ENCODE measurements around the gene BORCS6. TPM values are rescaled to one million over a fixed set of nuclear protein-coding genes. Genes with fewer than 3 reads are reported as not detected.

BORCS6 gene
- total RNA-seq, 1 donor from 2014 or later = 0.71 TPM

GRCh38 chr17:8151641-8152111, 38.3 kb downstream of the BORCS6 start:
- no peak overlapping the region for H3K4me3 Mint-ChIP-seq
- Histone ChIP-seq H3K4me3 (peak overlapping the region; percentile 69), H3K27ac (no peak overlapping the region), H3K9me3 (ENCODE audit: low read depth) (no peaks in the 10 kb centered on the region), H3K79me2 (ENCODE audit: low read depth) (no peaks in the 10 kb centered on the region), H2AFZ (replicated peaks) (no peak overlapping the region), H3K4me1 (peaks cover 18% of the 10 kb centered on the region), H3F3A (ENCODE audit: low read depth) (peaks cover 42% of the 10 kb centered on the region), H3K9ac (peak overlapping the region; percentile 18), H3K36me3 (no peaks in the 10 kb centered on the region), H3K4me2 (peak overlapping the region; percentile 92), H3K27me3 (no peaks in the 10 kb centered on the region), H4K20me1 (ENCODE audit: low read depth) (peaks cover 18% of the 10 kb centered on the region)
- H3K27ac Mint-ChIP-seq = peak overlapping the region; percentile 96
- no peaks in the 10 kb centered on the region for H3K9me3 Mint-ChIP-seq
- TF ChIP-seq EZH2phosphoT487 (IDR thresholded peaks at IDR 0.05) (no peak), EZH2 (IDR thresholded peaks at IDR 0.05) (no peak)
- TF ChIP-seq, protein P1, sequence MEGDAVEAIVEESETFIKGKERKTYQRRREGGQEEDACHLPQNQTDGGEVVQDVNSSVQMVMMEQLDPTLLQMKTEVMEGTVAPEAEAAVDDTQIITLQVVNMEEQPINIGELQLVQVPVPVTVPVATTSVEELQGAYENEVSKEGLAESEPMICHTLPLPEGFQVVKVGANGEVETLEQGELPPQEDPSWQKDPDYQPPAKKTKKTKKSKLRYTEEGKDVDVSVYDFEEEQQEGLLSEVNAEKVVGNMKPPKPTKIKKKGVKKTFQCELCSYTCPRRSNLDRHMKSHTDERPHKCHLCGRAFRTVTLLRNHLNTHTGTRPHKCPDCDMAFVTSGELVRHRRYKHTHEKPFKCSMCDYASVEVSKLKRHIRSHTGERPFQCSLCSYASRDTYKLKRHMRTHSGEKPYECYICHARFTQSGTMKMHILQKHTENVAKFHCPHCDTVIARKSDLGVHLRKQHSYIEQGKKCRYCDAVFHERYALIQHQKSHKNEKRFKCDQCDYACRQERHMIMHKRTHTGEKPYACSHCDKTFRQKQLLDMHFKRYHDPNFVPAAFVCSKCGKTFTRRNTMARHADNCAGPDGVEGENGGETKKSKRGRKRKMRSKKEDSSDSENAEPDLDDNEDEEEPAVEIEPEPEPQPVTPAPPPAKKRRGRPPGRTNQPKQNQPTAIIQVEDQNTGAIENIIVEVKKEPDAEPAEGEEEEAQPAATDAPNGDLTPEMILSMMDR (IDR thresholded peaks at IDR 0.05) = no peak
- peaks cover 21% of the 10 kb centered on the region for H3K4me1 Mint-ChIP-seq
- peaks cover 3% of the 10 kb centered on the region for H3K36me3 Mint-ChIP-seq
- DNase-seq (ENCODE audit: low spot score) = peak; percentile 66
- H3K27me3 Mint-ChIP-seq (ENCODE audit: insufficient read depth, low read depth) = peaks cover 13% of the 10 kb centered on the region

GRCh38 chr17:8151120-8151640, 38.8 kb downstream of the BORCS6 start:
- H4K20me1 ChIP-seq (ENCODE audit: low read depth) = peaks cover 18% of the 10 kb centered on the region
- peak overlapping the region; percentile 92 for H3K4me2 ChIP-seq
- peak overlapping the region; percentile 18 for H3K9ac ChIP-seq
- no peaks in the 10 kb centered on the region for H3K27me3 ChIP-seq
- peak overlapping the region; percentile 69 for H3K4me3 ChIP-seq
- H3K27ac ChIP-seq = no peak overlapping the region
- Mint-ChIP-seq H3K4me3 (no peak overlapping the region), H3K36me3 (peaks cover 7% of the 10 kb centered on the region), H3K27me3 (ENCODE audit: insufficient read depth, low read depth) (peaks cover 16% of the 10 kb centered on the region), H3K9me3 (no peaks in the 10 kb centered on the region), H3K27ac (peak overlapping the region; percentile 96), H3K4me1 (peaks cover 21% of the 10 kb centered on the region)
- H3K4me1 ChIP-seq = peaks cover 18% of the 10 kb centered on the region
- TF ChIP-seq EZH2 (IDR thresholded peaks at IDR 0.05) = no peak
- H3K36me3 ChIP-seq = no peaks in the 10 kb centered on the region
- DNase-seq (ENCODE audit: low spot score) = peak; percentile 86
- no peaks in the 10 kb centered on the region for H3K79me2 ChIP-seq (ENCODE audit: low read depth)
- H3K9me3 ChIP-seq (ENCODE audit: low read depth) = no peaks in the 10 kb centered on the region
- no peak overlapping the region for H2AFZ ChIP-seq (replicated peaks)
- peaks cover 41% of the 10 kb centered on the region for H3F3A ChIP-seq (ENCODE audit: low read depth)

GRCh38 chr17:8150194-8151119, 39.5 kb downstream of the BORCS6 start:
- Histone ChIP-seq H3K36me3 (no peaks in the 10 kb centered on the region), H3K79me2 (ENCODE audit: low read depth) (no peaks in the 10 kb centered on the region), H3K4me2 (peak overlapping the region; percentile 92), H3K9ac (no peak overlapping the region), H3K27ac (no peak overlapping the region), H3F3A (ENCODE audit: low read depth) (peaks cover 35% of the 10 kb centered on the region), H3K4me3 (peak overlapping the region; percentile 69), H3K27me3 (no peaks in the 10 kb centered on the region), H3K4me1 (peaks cover 14% of the 10 kb centered on the region), H2AFZ (replicated peaks) (no peak overlapping the region), H4K20me1 (ENCODE audit: low read depth) (peaks cover 18% of the 10 kb centered on the region), H3K9me3 (ENCODE audit: low read depth) (no peaks in the 10 kb centered on the region)
- TF ChIP-seq EZH2phosphoT487 (IDR thresholded peaks at IDR 0.05) (no peak), EZH2 (IDR thresholded peaks at IDR 0.05) (no peak)
- TF ChIP-seq, protein P1 (IDR thresholded peaks at IDR 0.05) = no peak
- DNase-seq (ENCODE audit: low spot score) = no peak
- Mint-ChIP-seq H3K9me3 (no peaks in the 10 kb centered on the region), H3K27me3 (ENCODE audit: insufficient read depth, low read depth) (peaks cover 15% of the 10 kb centered on the region), H3K4me3 (no peak overlapping the region), H3K27ac (no peak overlapping the region), H3K36me3 (peaks cover 9% of the 10 kb centered on the region), H3K4me1 (peaks cover 21% of the 10 kb centered on the region)

Data from neural progenitor cell (in vitro differentiated cells).